Vagina (tissue), 2 donors: ENCODE data around the gene BEND4. TPM values are rescaled to one million over a fixed set of nuclear protein-coding genes. Genes with fewer than 3 reads are reported as not detected.
"Not testable (repeated sequence)": the region's sequence is repeated elsewhere in the genome, so short reads cannot be mapped to it uniquely, and the experiment has no call there.

Source experiments
- DNase-seq, 2 donors: peaks; one replicate each; pipeline ENCODE4 v3.0.0-alpha.2; 2017; ENCODE audit errors: extremely low spot score in 2 of 2
- H3K27ac ChIP-seq: fragments of 200-600 bp; sonication (generic); one replicate; pipeline ENCODE4 v1.5.1; 2019
- H3K27me3 ChIP-seq: fragments of 200-600 bp; sonication (generic); one replicate; pipeline ENCODE4 v1.5.1; 2019
- H3K36me3 ChIP-seq, 2 donors: fragments of 200-600 bp; sonication (generic); one replicate each; pipeline ENCODE4 v1.5.1; 2017 to 2019
- H3K4me1 ChIP-seq: fragments of 200-600 bp; sonication (generic); one replicate; pipeline ENCODE4 v1.5.1; 2019
- H3K4me3 ChIP-seq, 2 donors: fragments of 200-600 bp; sonication (generic); 1 replicate in 1 of 2; 2 replicates in 1 of 2; pipeline ENCODE4 v1.5.1; 2016 to 2019
- H3K9me3 ChIP-seq: fragments of 200-600 bp; sonication (generic); one replicate; pipeline ENCODE4 v1.5.1; 2019
- CTCF ChIP-seq, 3 experiments: fragments of 450-650 bp in 2 of 3; fragments of 200-600 bp in 1 of 3; sonication (generic) in 1 of 3; IDR thresholded peaks; one replicate each; pipeline ENCODE4 v1.5.1; 2017 to 2019; ENCODE audit warnings: antibody characterized with exemption in 3 of 3, mild to moderate bottlenecking in 2 of 3, moderate library complexity in 2 of 3
- POLR2A ChIP-seq, 2 donors: fragments of 450-650 bp; IDR thresholded peaks; one replicate each; pipeline ENCODE4 v1.6.1; 2017; ENCODE audit warnings: antibody characterized with exemption in 2 of 2, mild to moderate bottlenecking in 2 of 2, moderate library complexity in 2 of 2
- POLR2AphosphoS5 ChIP-seq, 2 donors: sonication (generic); formaldehyde crosslinking; IDR thresholded peaks; one replicate each; pipeline ENCODE4 v1.9.0; 2017; ENCODE audit warnings: antibody characterized with exemption in 2 of 2, mild to moderate bottlenecking in 2 of 2, low read depth in 1 of 2; ENCODE audit not compliant: insufficient read depth in 1 of 2
- intact Hi-C: fragments of 100-400 bp; cut with DNase I; formaldehyde crosslinking; loops from one replicate; pipeline ENCODE4 v1.15.1; 2023
- total RNA-seq: library from RNA; depleted of rRNA; stranded (reverse); fragments of >200 nt; gene quantifications from one replicate; pipeline ENCODE4 v1.2.3, GENCODE V29; 2016

The BEND4 gene
- total RNA-seq, 1 donor from 2014 or later = not detected

GRCh38 chr4:42167709-42168108 is 15.3 kb upstream of the BEND4 start:
- no peaks in the 10 kb centered on the region for H3K4me1 ChIP-seq
- TF ChIP-seq POLR2A (IDR thresholded peaks at IDR 0.05) (no peak), POLR2AphosphoS5 (IDR thresholded peaks at IDR 0.05; ENCODE audit: insufficient read depth in 1 of 2, low read depth in 1 of 2) (no peak), CTCF (IDR thresholded peaks at IDR 0.05) (no peak)
- no peaks in the 10 kb centered on the region for H3K36me3 ChIP-seq
- H3K4me3 ChIP-seq = no peak overlapping the region
- no peak overlapping the region for H3K27ac ChIP-seq
- intact Hi-C loops = no loop called here
- no peaks in the 10 kb centered on the region for H3K9me3 ChIP-seq
- no peak for DNase-seq
- H3K27me3 ChIP-seq = no peaks in the 10 kb centered on the region

- DNase-seq, H3K36me3 ChIP-seq, H3K27me3 ChIP-seq, H3K4me3 ChIP-seq, H3K4me1 ChIP-seq, H3K27ac ChIP-seq, H3K9me3 ChIP-seq, intact Hi-C loops: not testable (repeated sequence)
Observed at GRCh38 chr4:42166186-42166585, 13.7 kb upstream of the BEND4 start.

GRCh38 chr4:42159271-42160001 is 7.0 kb upstream of the BEND4 start:
- DNase-seq = no peak
- intact Hi-C loops = no loop called here
- Histone ChIP-seq H3K4me1 (no peaks in the 10 kb centered on the region), H3K9me3 (no peaks in the 10 kb centered on the region), H3K36me3 (no peaks in the 10 kb centered on the region), H3K27ac (no peak overlapping the region), H3K27me3 (no peaks in the 10 kb centered on the region), H3K4me3 (no peak overlapping the region)
- TF ChIP-seq CTCF (IDR thresholded peaks at IDR 0.05) (no peak), POLR2AphosphoS5 (IDR thresholded peaks at IDR 0.05; ENCODE audit: insufficient read depth in 1 of 2, low read depth in 1 of 2) (no peak), POLR2A (IDR thresholded peaks at IDR 0.05) (no peak)

GRCh38 chr4:42151568-42152506 is 618 bp downstream of the BEND4 start:
- intact Hi-C loops = no loop called here
- peaks cover 6% of the 10 kb centered on the region for H3K27me3 ChIP-seq
- DNase-seq = no peak
- no peaks in the 10 kb centered on the region for H3K36me3 ChIP-seq
- no peaks in the 10 kb centered on the region for H3K9me3 ChIP-seq
- no peak for TF ChIP-seq POLR2AphosphoS5 (IDR thresholded peaks at IDR 0.05; ENCODE audit: insufficient read depth in 1 of 2, low read depth in 1 of 2)
- H3K4me1 ChIP-seq = peaks cover 17% of the 10 kb centered on the region
- peak overlapping the region; percentile 32 to 43 for H3K4me3 ChIP-seq
- H3K27ac ChIP-seq = no peak overlapping the region

GRCh38 chr4:42150653-42151567 is 1.5 kb downstream of the BEND4 start:
- H3K36me3 ChIP-seq = no peaks in the 10 kb centered on the region
- peaks cover 17% of the 10 kb centered on the region for H3K4me1 ChIP-seq
- intact Hi-C loops = no loop called here
- TF ChIP-seq POLR2AphosphoS5 (IDR thresholded peaks at IDR 0.05; ENCODE audit: insufficient read depth in 1 of 2, low read depth in 1 of 2) (no peak), POLR2A (IDR thresholded peaks at IDR 0.05) (no peak), CTCF (IDR thresholded peaks at IDR 0.05) (no peak)
- peak overlapping the region; percentile 32 to 43 for H3K4me3 ChIP-seq
- H3K27me3 ChIP-seq = peaks cover 6% of the 10 kb centered on the region
- DNase-seq = no peak
- H3K27ac ChIP-seq = no peak overlapping the region
- H3K9me3 ChIP-seq = no peaks in the 10 kb centered on the region
